Prostate gland (tissue), 2 donors: ENCODE results near the gene AUTS2.

Source experiments
- POLR2A ChIP-seq: fragments of 450-650 bp; IDR thresholded peaks from one replicate; pipeline ENCODE4 v1.6.1; 2016; ENCODE audit warnings: antibody characterized with exemption, mild to moderate bottlenecking
- POLR2AphosphoS5 ChIP-seq: sonication (generic); formaldehyde crosslinking; IDR thresholded peaks from one replicate; pipeline ENCODE4 v1.6.1; 2017; ENCODE audit warnings: antibody characterized with exemption
- TF ChIP-seq, protein P1 (sequence below), 4 experiments: fragments of 200-600 bp in 2 of 4; fragments of 450-650 bp in 2 of 4; sonication (generic) in 2 of 4; IDR thresholded peaks; 1 replicate in 3 of 4; 2 replicates in 1 of 4; pipeline ENCODE4 v1.5.1; 2016 to 2019; ENCODE audit warnings: antibody characterized with exemption in 4 of 4, mild to moderate bottlenecking in 2 of 4, moderate library complexity in 2 of 4

DNA sequence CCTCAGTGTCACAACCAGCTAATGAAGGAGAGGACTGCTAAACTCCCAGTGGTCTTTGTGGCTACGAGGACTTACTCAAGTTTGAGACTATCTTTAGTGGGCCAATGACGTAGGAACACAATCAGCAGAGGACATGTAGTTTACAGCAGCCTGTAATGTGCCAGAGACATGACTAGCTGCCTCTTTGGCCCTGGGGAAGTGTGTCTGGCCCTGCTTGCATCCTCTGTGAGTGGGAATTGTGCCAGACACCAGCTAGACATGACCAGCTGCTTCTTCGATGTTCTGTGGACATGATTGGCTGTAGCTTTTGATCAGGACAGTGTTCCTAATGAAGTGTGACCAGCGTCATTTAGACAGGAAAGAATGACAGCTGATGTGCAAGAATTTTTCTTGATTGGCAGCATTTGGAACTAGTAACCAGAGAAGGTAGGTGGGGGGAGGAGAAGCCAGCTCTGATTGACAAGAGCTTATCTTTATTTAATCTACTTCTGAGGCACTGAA lies 141.7 kb downstream of the AUTS2 start:
- TF ChIP-seq, protein P1, sequence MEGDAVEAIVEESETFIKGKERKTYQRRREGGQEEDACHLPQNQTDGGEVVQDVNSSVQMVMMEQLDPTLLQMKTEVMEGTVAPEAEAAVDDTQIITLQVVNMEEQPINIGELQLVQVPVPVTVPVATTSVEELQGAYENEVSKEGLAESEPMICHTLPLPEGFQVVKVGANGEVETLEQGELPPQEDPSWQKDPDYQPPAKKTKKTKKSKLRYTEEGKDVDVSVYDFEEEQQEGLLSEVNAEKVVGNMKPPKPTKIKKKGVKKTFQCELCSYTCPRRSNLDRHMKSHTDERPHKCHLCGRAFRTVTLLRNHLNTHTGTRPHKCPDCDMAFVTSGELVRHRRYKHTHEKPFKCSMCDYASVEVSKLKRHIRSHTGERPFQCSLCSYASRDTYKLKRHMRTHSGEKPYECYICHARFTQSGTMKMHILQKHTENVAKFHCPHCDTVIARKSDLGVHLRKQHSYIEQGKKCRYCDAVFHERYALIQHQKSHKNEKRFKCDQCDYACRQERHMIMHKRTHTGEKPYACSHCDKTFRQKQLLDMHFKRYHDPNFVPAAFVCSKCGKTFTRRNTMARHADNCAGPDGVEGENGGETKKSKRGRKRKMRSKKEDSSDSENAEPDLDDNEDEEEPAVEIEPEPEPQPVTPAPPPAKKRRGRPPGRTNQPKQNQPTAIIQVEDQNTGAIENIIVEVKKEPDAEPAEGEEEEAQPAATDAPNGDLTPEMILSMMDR (IDR thresholded peaks at IDR 0.05): no peak
- TF ChIP-seq POLR2A (no peak), POLR2AphosphoS5 (no peak)
